Effector memory CD4-positive, alpha-beta T cell (primary cell): ENCODE data around the gene SOX13.

ENCODE experiments used
- DNase-seq, 3 donors: peaks; one replicate each; pipeline ENCODE4 v3.0.0-alpha.2; 2020
- H3K27ac ChIP-seq: 2 replicates; pipeline ENCODE4 v1.7.0; 2013; ENCODE audit warnings: mild to moderate bottlenecking, low read length, moderate library complexity; ENCODE audit not compliant: insufficient read depth, poor library complexity, severe bottlenecking
- H3K27me3 ChIP-seq: replicated peaks from 2 replicates; pipeline ENCODE4 v1.7.0; 2013; ENCODE audit warnings: mild to moderate bottlenecking, low read length; ENCODE audit not compliant: insufficient read depth, control insufficient read depth, poor library complexity, severe bottlenecking
- H3K36me3 ChIP-seq: 2 replicates; pipeline ENCODE4 v1.7.0; 2013; ENCODE audit warnings: mild to moderate bottlenecking, low read length, moderate library complexity; ENCODE audit not compliant: control insufficient read depth, insufficient read depth
- H3K4me1 ChIP-seq: 2 replicates; pipeline ENCODE4 v1.7.0; 2013; ENCODE audit warnings: low read length, mild to moderate bottlenecking; ENCODE audit not compliant: control insufficient read depth, insufficient read depth, poor library complexity, severe bottlenecking
- H3K4me3 ChIP-seq: 2 replicates; pipeline ENCODE4 v1.7.0; 2013; ENCODE audit warnings: low read length, low read depth, mild to moderate bottlenecking; ENCODE audit not compliant: insufficient read depth, poor library complexity, severe bottlenecking
- H3K9me3 ChIP-seq: 2 replicates; pipeline ENCODE4 v1.7.0; 2013; ENCODE audit warnings: mild to moderate bottlenecking, low read length, moderate library complexity; ENCODE audit not compliant: control insufficient read depth
- total RNA-seq, 3 donors: gene quantifications; one replicate each; lab custom pipeline; 2026; lab: John Stamatoyannopoulos, UW

Gene SOX13
- 9.7 to 19.2 (median 13.5) reads per million in 3 donors for total RNA-seq

DNA sequence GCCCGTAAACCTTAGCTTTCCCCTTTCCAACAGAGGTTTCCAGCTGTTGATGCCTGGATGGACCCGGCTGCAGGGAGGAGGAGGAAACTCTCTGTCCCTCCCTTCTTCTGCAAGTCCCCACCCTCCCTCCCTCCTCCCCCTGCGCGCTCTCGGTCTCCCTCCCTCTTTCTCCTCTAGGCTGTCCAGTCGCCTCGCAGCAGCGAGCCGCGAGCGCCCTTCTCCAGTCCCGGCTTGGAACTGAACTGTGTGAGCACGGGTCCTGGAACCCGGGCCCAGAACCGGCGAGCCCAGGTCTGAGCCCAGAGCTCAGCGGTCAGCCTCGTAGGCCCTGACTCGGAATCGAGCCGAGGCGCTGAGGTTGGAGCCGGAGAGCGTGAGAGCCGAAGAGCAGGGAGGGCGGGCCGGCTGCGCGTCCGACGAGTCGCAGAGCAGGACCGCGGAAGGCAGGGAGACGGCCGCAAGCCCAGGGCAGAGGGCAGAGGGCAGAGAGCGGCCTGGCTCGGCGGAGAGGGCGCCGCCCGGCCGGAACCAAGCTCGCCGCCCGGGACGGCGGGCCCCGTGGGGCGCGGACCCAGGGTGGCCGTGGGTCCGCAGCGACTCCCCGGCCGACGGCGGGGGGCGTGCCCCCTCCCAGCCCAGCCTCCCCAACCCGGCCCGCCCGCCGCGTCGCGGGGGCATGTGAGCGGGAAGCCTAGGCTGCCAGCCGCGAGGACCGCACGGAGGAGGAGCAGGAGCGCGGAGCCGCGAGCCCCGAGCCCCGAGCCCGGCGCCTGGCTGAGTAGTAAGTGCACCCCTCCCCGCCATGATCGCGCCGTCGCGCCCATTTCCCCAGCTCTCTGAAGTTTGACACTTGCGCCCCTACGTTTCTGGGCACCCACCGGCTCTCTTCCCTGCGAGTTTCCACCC lies at the start of gene SOX13:
TSS of gene SOX13 (plus strand) at position 185 of the 906 bp plus-strand sequence. CDS start 39,801 bp downstream, outside the sequence.
- Histone ChIP-seq H3K27me3 (peaks cover 14% of the 10 kb centered on the region), H3K9me3 (no peaks in the 10 kb centered on the region), H3K27ac (no peak within 1 kb of the TSS), H3K36me3 (no peaks in the 10 kb centered on the region), H3K4me3 (peak within 1 kb of the TSS; percentile 68), H3K4me1 (peaks cover 15% of the 10 kb centered on the region)
- no peak for DNase-seq

DNA sequence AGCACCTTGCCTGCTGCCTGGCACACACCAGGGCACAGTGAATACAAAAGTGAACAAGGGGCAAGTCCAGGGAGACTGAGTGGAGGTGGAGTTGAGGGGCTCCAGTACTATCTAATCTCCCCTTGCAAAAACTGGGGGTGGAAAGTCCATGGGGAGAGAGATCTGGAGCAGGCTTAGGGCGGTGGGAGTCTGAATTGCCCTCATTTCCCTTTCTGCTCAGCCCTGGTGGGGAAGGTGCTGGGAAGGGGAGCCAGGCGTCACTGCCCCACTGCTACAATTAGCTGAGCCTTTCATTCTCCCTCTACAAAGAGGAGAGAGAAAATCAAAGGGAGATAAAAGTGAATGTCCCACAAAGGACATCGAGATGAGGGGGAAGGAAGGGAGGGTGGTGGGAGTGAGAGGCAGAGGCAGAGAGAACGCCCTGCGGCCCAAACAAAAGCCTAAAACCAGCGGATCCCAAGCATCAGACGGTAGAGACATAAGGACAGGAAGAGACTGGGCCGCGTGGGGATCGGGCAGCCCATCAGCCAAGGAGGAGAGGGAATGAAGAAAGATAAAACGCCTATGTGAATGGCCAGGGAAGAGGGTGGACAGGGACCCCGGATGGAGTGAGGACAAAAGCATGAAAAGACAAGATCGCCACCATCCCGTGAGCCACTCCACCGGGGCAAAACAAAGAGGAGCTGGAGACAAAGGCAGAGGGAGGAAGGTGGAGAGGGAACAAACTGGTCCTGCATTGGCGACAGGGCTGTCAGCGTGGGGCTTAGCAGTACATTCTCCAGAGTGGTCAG lies 46.8 kb upstream of the SOX13 start:
- no peaks in the 10 kb centered on the region for H3K9me3 ChIP-seq
- H3K4me3 ChIP-seq, result no peak overlapping the region
- no peak overlapping the region for H3K27ac ChIP-seq
- no peaks in the 10 kb centered on the region for H3K36me3 ChIP-seq
- no peaks in the 10 kb centered on the region for H3K4me1 ChIP-seq
- DNase-seq, result no peak
- no peaks in the 10 kb centered on the region for H3K27me3 ChIP-seq

DNA sequence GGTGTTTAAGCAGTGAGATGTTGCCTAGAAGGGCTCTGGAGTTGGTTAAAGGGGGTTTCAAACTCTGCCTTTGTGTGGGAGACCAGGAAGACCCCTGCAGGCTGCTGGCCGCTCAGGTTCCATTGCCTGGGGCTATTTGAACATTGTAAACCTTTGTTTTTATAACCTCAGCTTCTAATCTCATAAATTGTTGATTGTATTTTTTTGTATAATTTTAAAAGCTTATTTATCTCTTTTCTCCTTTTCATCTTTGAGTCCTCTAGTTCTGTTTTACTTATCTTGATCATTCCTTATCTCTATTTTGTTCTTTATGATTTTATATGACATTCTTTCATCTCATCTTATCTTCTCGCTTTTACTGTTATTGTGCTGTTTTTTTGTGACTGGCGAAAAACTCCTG lies 45.5 kb upstream of the SOX13 start:
- Histone ChIP-seq H3K36me3 (no peaks in the 10 kb centered on the region), H3K27ac (no peak overlapping the region), H3K4me1 (no peaks in the 10 kb centered on the region), H3K27me3 (peaks cover 5% of the 10 kb centered on the region), H3K4me3 (no peak overlapping the region), H3K9me3 (no peaks in the 10 kb centered on the region)
- no peak for DNase-seq

DNA sequence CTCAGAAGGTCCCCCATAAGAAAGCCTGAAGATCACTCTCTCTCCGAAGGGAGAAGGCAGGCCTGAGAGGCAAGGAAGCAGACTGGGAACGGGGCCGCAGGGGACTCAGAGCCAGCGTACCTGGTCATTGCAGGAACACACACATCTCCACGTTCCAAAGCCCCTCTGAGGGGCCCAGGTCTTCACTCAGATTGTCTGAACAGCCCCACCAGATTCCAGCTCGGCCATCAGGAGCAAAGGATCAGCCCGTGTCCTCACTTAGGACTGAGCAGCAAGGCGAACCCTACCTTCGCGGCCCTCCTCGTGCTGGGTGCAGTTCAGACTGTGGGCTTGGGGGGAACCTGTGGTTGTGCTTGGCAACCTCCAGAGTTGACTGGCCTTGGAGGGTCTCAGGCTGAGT lies 43.9 kb upstream of the SOX13 start:
- Histone ChIP-seq H3K4me1 (no peaks in the 10 kb centered on the region), H3K4me3 (no peak overlapping the region), H3K27me3 (peaks cover 5% of the 10 kb centered on the region), H3K36me3 (no peaks in the 10 kb centered on the region), H3K9me3 (no peaks in the 10 kb centered on the region), H3K27ac (no peak overlapping the region)
- no peak for DNase-seq

DNA sequence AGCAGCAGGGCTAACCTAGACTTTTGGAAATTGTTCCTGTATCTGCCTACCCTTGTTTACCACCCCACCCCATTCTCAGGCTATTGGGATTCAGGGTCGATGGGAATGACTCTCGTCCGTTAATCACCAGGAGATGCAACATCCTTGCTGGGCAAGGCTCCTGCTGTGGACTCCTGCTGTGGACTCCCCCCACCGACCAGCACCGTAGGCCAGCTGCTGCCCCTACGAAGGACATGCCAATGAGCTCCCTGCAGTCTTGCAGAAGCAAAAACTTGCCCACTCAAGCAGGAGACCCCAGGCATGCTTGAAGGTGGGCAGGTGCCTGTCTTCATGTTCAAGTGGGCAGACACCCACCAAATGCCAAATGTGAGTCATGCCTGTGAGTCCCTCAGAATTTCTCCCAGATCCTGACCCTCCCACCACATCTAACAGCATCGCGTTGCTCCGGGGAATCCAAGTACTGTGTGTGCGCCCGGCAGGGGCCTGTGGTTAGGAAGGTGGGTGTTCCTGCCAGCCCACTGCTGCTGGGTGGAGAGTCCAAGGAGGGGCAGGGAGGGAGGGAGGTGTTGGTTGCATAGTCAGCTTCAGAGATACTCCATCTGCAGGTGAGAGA lies 41.7 kb upstream of the SOX13 start:
- no peaks in the 10 kb centered on the region for H3K36me3 ChIP-seq
- no peak overlapping the region for H3K27ac ChIP-seq
- H3K9me3 ChIP-seq, result no peaks in the 10 kb centered on the region
- H3K4me3 ChIP-seq, result no peak overlapping the region
- H3K27me3 ChIP-seq, result peaks cover 5% of the 10 kb centered on the region
- no peak for DNase-seq
- H3K4me1 ChIP-seq, result no peaks in the 10 kb centered on the region

DNA sequence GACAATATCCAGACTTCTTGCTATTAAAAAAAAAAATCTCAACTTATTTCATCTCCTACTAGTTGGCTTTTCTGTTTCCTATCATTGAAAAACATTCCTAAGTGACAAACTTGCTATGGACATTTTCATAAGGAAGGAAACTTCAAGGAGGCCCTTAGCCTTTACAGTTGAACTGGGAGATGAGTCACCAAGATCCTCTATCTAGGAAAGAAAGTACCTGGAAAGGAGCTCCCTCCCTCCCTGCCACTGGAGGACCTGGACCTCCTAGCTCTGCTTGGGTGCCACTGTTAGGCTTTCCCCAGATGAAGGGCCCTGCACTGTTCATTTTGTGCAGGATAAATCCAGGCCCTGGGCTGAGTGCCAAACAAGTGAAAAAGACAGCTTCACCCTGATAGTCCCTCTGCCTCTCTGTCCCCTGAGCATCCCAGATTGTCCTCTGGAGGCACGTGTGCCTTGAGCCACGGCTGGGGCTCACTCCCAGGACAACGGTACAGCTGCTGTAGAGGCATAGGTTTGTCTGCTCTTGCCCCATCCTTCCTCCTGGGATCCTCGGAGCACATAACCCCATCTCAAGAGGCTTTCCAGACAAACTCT lies 40.2 kb upstream of the SOX13 start:
- H3K36me3 ChIP-seq, result no peaks in the 10 kb centered on the region
- H3K4me3 ChIP-seq, result no peak overlapping the region
- no peaks in the 10 kb centered on the region for H3K4me1 ChIP-seq
- no peak overlapping the region for H3K27ac ChIP-seq
- peaks cover 5% of the 10 kb centered on the region for H3K27me3 ChIP-seq
- no peaks in the 10 kb centered on the region for H3K9me3 ChIP-seq
- DNase-seq, result no peak

DNA sequence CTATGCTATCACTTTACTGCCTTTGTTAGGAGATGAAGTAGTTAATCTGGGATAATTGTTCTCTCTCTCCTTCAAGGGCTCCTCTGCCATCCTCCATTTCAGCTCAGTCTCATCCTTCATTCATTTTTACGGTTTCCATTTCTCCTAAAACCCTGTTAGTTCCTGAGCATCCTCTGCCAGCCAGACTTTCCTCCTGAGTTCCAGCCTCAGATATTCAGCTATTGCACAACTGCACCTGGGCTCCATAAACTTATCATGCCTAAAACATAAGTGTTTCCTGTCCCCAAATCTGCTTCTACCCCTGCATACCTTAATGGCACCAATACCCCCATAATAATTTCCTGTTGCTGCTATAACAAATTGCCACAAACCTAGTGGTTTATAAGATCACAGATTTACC lies 39.6 kb upstream of the SOX13 start:
- Histone ChIP-seq H3K27me3 (peaks cover 5% of the 10 kb centered on the region), H3K27ac (no peak overlapping the region), H3K4me3 (no peak overlapping the region), H3K36me3 (no peaks in the 10 kb centered on the region), H3K9me3 (no peaks in the 10 kb centered on the region), H3K4me1 (no peaks in the 10 kb centered on the region)
- DNase-seq, result no peak

DNA sequence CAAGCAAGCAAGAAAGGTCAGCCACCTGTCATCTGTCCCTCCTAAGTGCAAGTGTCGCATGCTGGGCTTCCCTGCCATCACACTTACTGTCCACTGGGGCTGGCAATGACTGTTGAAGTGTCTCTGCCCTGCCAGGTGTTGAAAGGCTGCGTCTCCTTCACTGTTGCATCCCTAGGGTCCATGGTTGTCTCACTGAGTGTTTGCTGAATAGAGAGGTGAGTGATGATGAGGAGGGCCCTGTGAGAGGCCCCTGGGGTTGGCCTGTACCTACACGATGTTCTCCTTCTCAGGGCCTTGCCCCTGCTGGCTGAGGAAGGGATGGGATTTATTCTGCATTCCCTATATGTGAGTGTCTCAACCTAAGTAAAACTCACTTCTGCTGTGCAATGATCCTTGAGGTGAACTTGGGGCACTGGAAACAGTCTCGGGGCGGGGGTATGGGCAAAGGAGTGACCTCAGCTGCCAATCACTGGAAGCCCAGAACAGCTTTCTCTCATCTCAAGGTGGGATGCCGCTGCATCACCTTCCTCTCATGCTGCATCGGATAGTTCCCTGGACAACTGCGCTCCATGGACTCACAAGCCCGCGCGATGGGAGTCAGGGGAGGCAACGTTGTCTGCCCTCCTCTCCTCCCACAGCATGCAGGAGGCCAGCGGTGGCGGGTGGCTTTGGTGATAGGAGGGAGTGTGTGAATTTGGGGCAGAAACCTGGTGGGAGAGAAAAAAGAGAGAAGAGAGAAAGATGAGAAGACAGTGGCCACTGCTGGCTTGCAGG lies 35.8 kb upstream of the SOX13 start:
- Histone ChIP-seq H3K27me3 (no peaks in the 10 kb centered on the region), H3K36me3 (no peaks in the 10 kb centered on the region), H3K27ac (no peak overlapping the region), H3K4me3 (no peak overlapping the region), H3K9me3 (no peaks in the 10 kb centered on the region), H3K4me1 (no peaks in the 10 kb centered on the region)
- DNase-seq, result no peak

DNA sequence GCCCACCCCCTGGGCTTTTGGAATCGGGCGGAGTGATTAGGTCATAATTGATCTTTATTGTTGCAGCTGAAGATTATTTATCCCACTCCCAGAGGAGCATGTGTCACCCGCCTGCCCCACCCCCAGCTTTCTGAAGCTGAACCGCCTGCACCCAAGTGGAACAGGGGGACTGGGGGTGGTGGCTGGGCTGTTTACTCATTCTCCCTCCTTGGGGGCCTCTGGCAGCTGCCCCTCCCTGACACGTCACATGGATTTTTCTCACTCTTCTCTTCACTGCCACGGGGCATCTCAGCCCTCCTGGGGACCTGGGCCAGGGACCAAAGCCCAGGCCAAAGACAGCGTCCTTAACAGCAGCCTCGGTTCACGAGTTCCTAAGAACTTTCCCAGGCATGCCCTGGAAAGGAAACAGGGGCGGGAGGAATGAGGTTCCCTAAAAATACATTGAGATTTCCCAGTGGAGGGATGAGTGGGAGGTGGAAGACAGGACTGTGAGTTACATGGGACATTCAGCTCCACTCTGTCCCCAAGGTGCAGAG lies 31.6 kb upstream of the SOX13 start:
- H3K9me3 ChIP-seq, result no peaks in the 10 kb centered on the region
- H3K4me1 ChIP-seq, result no peaks in the 10 kb centered on the region
- H3K27ac ChIP-seq, result no peak overlapping the region
- no peak for DNase-seq
- H3K36me3 ChIP-seq, result no peaks in the 10 kb centered on the region
- H3K4me3 ChIP-seq, result no peak overlapping the region
- H3K27me3 ChIP-seq, result no peaks in the 10 kb centered on the region
